Transverse colon (tissue), 1 donor: ENCODE data around the gene TACC2.

Source experiments
- EP300 ChIP-seq: sonication (generic); formaldehyde crosslinking; IDR thresholded peaks from one replicate; pipeline ENCODE4 v1.6.1; 2017; ENCODE audit warnings: antibody characterized with exemption, low read depth
- POLR2A ChIP-seq: fragments of 450-650 bp; IDR thresholded peaks from one replicate; pipeline ENCODE4 v1.6.1; 2016; ENCODE audit warnings: antibody characterized with exemption, mild to moderate bottlenecking, moderate library complexity

GRCh38 chr10:122149561-122150505, 160.9 kb downstream of the TACC2 start:
- no peak for TF ChIP-seq POLR2A
- no peak for TF ChIP-seq EP300
